Astrocyte of the cerebellum (primary cell): ENCODE measurements around the gene RNF144A.

Experiments used
- DNase-seq: peaks from one replicate; pipeline ENCODE4 v3.0.0-alpha.2; 2011; ENCODE audit warnings: low read depth
- H3K4me3 ChIP-seq: 2 replicates; pipeline ENCODE4 v1.5.1; 2011; ENCODE audit warnings: mild to moderate bottlenecking, low read depth, low read length, moderate library complexity
- in situ Hi-C: cut with HindIII; loops from 2 replicates; pipeline ENCODE4 v1.10.0; 2017; ENCODE audit warnings: low sequenced_read_pairs
- TF ChIP-seq, protein P1 (sequence below): IDR thresholded peaks from 2 replicates; pipeline ENCODE4 v1.5.1; 2012; ENCODE audit warnings: low read length, low read depth, moderate library complexity, mild to moderate bottlenecking; ENCODE audit errors: missing control alignments

The RNF144A gene

DNA sequence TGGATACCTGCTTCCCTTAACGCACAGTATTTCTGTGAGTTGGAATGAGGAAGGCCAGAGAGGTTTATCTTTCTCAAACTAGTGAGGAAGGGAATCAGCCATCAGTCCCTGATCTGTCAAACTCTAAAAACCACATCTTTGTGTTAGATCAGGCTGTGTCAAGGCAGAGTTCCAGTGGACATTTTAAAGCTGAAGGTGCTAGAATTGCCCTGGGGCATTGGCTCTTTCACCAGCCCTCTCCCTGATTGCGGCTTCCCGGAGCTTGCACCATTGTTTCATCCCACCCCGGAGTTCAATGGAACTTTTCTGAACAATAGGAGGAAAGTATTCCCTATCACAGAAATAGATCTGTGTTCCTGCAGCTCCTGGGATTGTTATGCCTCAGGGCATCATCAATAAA, 110.2 kb downstream of the RNF144A start:
- in situ Hi-C loops = loop anchor here (10.0 kb wide), 1 partner anchor 113 kb away; the partner anchor contains the start of gene RNF144A
- no peak for DNase-seq
- TF ChIP-seq, protein P1, sequence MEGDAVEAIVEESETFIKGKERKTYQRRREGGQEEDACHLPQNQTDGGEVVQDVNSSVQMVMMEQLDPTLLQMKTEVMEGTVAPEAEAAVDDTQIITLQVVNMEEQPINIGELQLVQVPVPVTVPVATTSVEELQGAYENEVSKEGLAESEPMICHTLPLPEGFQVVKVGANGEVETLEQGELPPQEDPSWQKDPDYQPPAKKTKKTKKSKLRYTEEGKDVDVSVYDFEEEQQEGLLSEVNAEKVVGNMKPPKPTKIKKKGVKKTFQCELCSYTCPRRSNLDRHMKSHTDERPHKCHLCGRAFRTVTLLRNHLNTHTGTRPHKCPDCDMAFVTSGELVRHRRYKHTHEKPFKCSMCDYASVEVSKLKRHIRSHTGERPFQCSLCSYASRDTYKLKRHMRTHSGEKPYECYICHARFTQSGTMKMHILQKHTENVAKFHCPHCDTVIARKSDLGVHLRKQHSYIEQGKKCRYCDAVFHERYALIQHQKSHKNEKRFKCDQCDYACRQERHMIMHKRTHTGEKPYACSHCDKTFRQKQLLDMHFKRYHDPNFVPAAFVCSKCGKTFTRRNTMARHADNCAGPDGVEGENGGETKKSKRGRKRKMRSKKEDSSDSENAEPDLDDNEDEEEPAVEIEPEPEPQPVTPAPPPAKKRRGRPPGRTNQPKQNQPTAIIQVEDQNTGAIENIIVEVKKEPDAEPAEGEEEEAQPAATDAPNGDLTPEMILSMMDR = no peak
- no peak overlapping the region for H3K4me3 ChIP-seq

DNA sequence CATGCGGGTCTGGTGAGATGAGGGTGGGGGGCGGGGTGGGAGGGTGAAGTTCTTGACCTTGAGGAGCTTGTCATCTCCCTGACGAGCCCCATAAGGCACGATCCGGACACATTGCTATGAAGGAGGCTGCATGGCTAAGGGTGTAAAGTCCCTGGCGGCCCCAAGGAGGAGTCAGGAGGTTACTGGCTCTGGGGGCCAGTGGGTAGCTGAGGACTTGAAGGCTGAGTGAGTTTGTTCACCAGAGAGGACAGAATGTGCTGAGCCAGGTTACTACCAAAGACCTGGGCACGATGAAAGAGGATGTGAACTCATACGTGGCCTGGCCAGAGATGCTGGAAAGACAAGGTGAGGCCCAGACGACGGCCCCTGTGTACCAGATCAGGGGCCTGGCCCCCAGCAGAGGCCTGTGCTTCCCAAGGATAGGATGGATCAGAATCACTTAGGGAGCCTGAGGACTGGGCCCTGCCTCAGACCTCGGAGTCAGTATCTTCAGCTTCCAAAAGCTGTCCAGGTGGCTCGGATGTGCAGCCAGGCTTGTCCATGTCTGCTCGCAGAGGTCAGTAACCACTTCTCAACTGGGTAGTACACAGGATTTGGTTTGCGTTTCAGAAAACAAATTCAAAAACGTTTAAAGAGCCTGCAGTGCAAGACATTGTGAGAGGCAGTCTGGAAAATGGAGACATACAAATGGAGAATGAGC, 110.9 kb downstream of the RNF144A start:
- TF ChIP-seq, protein P1 = no peak
- in situ Hi-C loops = loop anchor here (10.0 kb wide), 1 partner anchor 113 kb away; the partner anchor contains the start of gene RNF144A
- H3K4me3 ChIP-seq = no peak overlapping the region
- no peak for DNase-seq

DNA sequence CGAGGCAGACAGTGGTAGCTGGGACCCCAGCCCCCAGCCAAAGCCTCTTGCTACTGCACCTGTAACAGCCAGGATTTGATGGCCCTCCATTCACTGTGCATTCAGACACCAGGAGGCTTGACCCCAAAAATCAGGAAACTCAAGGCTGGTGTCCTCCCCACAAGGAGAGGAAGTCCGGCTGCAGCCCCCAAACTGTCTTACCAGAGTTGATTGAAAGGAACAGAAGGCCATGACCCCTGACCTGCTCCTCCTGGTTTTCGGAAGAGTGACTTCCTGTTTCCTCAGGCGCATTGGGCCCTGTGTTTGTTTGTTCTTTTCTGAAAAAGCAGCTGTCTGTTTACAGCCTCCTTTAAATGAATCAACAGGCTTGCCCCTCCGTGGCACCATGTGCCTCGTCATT, 111.6 kb downstream of the RNF144A start:
- in situ Hi-C loops = loop anchor here (10.0 kb wide), 1 partner anchor 114 kb away; the partner anchor contains the start of gene RNF144A
- DNase-seq = no peak
- no peak overlapping the region for H3K4me3 ChIP-seq
- TF ChIP-seq, protein P1 = no peak

DNA sequence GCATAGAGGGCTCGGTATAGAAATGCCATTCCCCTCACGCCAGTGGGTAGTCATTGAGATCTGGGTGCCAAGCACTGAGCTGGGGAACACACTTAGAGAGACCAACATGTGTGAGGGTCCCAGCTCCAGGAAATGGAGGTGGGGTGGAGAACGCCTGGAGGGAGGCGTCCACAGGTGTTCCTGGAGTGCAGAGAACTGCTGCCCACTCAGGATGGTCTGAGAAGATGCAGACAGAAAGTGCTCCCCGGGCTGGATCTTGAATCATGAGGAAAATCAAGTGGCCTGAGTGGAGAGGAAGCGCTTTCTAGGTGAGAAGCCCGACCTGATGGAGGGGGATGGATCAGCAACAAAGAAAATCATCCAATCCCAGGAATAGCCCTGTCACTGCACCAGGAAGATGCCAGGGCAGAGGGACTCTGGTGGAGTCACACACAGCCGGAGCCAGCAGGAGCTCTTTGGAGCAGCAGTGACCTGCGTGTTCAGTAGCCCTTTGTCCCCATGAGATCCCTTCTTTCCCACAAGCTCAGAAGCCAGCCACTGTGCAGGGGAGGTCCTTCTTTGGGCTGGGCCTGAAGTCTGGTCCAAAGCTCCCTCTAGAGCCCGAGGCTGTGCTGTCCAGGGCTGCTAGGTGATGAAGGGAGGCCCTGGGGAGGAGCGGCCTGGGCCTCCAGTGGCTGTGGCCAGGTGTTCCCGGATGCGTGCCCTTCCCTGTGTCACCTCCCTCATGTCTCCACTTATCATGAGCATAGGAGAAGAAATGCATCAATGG, 112.3 kb downstream of the RNF144A start:
- in situ Hi-C loops = loop anchor here (10.0 kb wide), 1 partner anchor 115 kb away; the partner anchor contains the start of gene RNF144A
- TF ChIP-seq, protein P1 = no peak
- no peak overlapping the region for H3K4me3 ChIP-seq
- DNase-seq = no peak

DNA sequence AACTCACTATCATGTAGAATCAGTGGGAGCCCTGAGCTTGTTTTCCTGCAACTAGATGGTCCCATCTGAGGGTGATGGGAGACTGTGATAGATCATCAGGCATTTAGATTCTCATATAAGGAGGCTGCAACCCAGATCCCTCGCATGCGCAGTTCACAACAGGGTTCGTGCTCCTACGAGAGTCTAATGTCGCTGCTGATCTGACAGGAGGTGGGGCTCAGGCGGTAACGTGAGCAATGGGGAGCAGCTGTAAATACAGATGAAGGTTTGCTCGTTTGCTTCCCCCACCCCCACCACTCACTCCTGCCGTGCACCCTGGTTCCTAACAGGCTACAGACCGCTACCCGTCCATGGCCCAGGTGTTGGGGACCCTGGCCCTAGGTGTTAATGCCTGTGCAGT, 113.6 kb downstream of the RNF144A start:
- TF ChIP-seq, protein P1 = no peak
- in situ Hi-C loops = no loop called here

DNA sequence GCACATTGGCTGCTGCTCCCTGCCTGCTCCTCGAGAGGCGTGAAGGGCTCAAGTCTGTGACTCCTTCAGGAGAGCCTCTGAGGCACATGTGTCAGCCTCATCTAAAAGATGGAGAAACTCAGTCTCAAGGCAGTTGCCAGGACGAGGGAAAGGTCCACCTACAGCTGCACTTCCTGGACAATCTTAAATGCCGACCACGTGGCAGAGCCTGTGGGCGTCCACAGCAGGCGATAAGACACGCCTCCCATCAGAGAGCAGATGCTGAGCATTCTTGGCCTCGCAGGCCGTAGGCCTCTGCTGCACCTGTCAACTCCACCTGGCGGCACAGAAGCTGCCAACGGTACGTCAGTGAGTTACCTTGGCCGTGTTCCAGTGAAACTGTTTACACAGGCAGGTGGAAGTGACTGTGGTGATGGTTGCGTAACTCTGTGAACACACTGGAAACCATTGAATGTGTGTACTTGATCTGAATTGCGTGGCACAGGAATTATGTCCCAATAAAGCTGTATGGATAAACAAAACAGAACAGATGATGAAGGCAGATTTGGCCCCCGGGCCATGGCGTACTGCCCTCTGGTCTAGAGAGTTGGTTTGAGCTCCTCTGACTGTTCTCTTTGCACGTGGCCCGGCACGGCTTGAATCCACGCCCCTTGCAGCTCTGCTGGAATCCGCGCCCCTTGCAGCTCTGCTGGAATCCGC, 114.5 kb downstream of the RNF144A start:
- DNase-seq = no peak
- in situ Hi-C loops = no loop called here
- TF ChIP-seq, protein P1 = no peak

More for the DNA sequence above, 113.6 kb downstream of the RNF144A start:
- H3K4me3 ChIP-seq = no peak overlapping the region
- DNase-seq = no peak

More for the DNA sequence above, 114.5 kb downstream of the RNF144A start:
- no peak overlapping the region for H3K4me3 ChIP-seq
